RWPE1 (cell line): Measurements from ENCODE around the gene TTC14.
"Not testable (repeated sequence)": the region's sequence is repeated elsewhere in the genome, so short reads cannot be mapped to it uniquely, and the experiment has no call there.

Experiments used
- CTCF ChIA-PET: fragments of 350-600 bp; sonication (Branson Sonifier 250); formaldehyde crosslinking; extraction: SDS; loops from one replicate; lab custom pipeline; 2021; lab: Yijun Ruan, JAX
- POLR2A ChIA-PET: fragments of 400-600 bp; formaldehyde crosslinking; extraction: SDS; loops from one replicate; lab custom pipeline; 2020; ENCODE audit warnings: antibody characterized with exemption; ENCODE audit not compliant: low non-redundant PET; lab: Yijun Ruan, JAX
- DNase-seq: peaks from one replicate; pipeline ENCODE4 v3.0.0; 2012; ENCODE audit warnings: low spot score
- H3K27ac ChIP-seq: fragments of 450-650 bp; 2 replicates; pipeline ENCODE4 v1.5.1; 2017
- CTCF ChIP-seq: fragments of 450-650 bp; conservative IDR thresholded peaks from 2 replicates; pipeline ENCODE4 v1.5.1; 2017; ENCODE audit warnings: low read depth, mild to moderate bottlenecking

The TTC14 gene

GRCh38 chr3:180611006-180611405 is 9.0 kb downstream of the TTC14 start:
- DNase-seq: no peak
- no peak overlapping the region for H3K27ac ChIP-seq
- ChIA-PET POLR2A (no interaction called here), CTCF (no interaction called here)
- no peak for TF ChIP-seq CTCF

DNA sequence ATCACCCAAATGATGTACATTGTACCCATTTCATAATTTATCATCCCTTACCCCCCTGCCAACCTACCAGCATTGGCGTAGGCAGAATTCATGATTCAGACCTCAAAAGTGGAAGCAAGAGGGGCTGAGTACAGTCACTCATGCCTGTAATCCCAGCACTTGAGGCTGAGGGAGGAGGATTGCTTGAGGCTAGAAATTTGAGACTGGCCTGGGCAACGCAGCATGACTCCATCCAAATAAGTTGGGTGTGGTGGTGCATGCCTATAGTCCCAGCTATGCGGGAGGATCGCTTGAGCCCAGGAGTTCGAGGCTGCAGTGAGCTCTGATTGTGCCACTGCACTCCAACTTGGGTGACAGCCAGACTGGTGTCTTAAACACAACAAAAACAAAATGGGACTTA is 10.4 kb downstream of the TTC14 start:
- no peak for DNase-seq
- ChIA-PET CTCF (no interaction called here), POLR2A (interaction anchor here (0.6 kb wide), 1 partner anchor 555 kb away, joined by 3 read pairs; no protein-coding TSS in a partner anchor)
- no peak for TF ChIP-seq CTCF
- no peak overlapping the region for H3K27ac ChIP-seq

- ChIA-PET POLR2A (no interaction called here), CTCF (no interaction called here)
- H3K27ac ChIP-seq: no peak overlapping the region
- no peak for TF ChIP-seq CTCF
- DNase-seq: no peak
Observed at GRCh38 chr3:180615954-180616353, 14.0 kb downstream of the TTC14 start.

DNA sequence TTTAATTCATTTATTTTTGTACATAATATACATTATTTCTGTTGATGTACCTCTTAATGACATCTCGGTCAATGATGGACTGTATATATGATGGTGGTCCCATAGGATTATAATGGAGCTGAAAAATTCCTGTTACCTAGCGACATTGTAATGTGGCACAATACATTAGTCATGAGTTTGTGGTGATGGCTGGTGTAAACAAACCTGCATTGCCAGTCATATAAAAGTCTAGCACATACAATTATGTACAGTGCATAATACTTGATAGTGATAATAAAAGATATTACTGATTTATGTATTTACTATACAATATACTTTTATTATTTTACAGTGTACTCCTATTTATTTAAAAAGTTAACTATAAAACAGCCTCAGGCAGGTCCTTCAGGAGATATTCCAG is 15.1 kb downstream of the TTC14 start:
- CTCF ChIA-PET: no interaction called here
- no peak for DNase-seq
- TF ChIP-seq CTCF: no peak
- POLR2A ChIA-PET: no interaction called here
- H3K27ac ChIP-seq: no peak overlapping the region

GRCh38 chr3:180618563-180618962 is 16.6 kb downstream of the TTC14 start:
- H3K27ac ChIP-seq, DNase-seq, CTCF ChIA-PET, POLR2A ChIA-PET: not testable (repeated sequence)

DNA sequence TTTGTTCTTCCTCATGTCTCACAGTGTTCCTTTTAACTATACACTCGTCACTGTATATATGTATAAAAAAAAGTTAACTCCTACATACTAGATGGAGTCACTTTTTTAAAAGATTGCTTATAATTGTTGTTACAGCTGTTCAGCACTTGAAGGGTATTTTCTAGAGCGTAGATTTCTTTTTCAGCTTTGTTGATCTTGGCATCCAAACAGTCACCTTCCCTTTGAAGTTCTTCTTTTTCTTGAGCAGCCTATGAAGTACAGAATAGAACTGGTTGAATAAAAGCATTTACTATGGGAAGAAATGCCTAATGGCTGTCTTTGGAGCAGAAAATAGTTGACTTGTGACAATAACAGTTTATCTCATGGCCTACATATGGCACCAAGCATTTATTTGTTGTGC is 17.8 kb downstream of the TTC14 start:
- H3K27ac ChIP-seq: no peak overlapping the region
- DNase-seq: no peak
- ChIA-PET CTCF (no interaction called here), POLR2A (no interaction called here)
- TF ChIP-seq CTCF: no peak

GRCh38 chr3:180624714-180625113 is 22.8 kb downstream of the TTC14 start:
- no peak overlapping the region for H3K27ac ChIP-seq
- ChIA-PET POLR2A (no interaction called here), CTCF (no interaction called here)

More at GRCh38 chr3:180624714-180625113, 22.8 kb downstream of the TTC14 start:
- DNase-seq: no peak
- no peak for TF ChIP-seq CTCF
